HepG2 (cell line): ENCODE measurements around the gene SLC6A7. TPM values are rescaled to one million over a fixed set of nuclear protein-coding genes. Genes with fewer than 3 reads are reported as not detected.

Experiments used
- AHDC1 ChIP-seq: sonication (generic); formaldehyde crosslinking; IDR thresholded peaks from 2 replicates; pipeline ENCODE4 v1.5.1; 2020; ENCODE audit warnings: mild to moderate bottlenecking, missing genetic modification reagents, borderline replicate concordance
- ELF3 ChIP-seq: IDR thresholded peaks from 2 replicates; pipeline ENCODE4 v1.6.1; 2016; ENCODE audit warnings: missing genetic modification reagents, missing compliant biosample characterization
- FUBP1 ChIP-seq: sonication (generic); formaldehyde crosslinking; IDR thresholded peaks from 2 replicates; pipeline ENCODE4 v1.5.1; 2020; ENCODE audit warnings: missing genetic modification reagents, mild to moderate bottlenecking, borderline replicate concordance
- ZBTB38 ChIP-seq: sonication (generic); formaldehyde crosslinking; IDR thresholded peaks from 2 replicates; pipeline ENCODE4 v1.5.1; 2020; ENCODE audit warnings: mild to moderate bottlenecking, missing genetic modification reagents
- ZNF44 ChIP-seq: sonication (generic); formaldehyde crosslinking; IDR thresholded peaks from 2 replicates; pipeline ENCODE4 v1.5.1; 2020; ENCODE audit warnings: mild to moderate bottlenecking, missing genetic modification reagents
- ZNF737 ChIP-seq: sonication (generic); formaldehyde crosslinking; IDR thresholded peaks from 2 replicates; pipeline ENCODE4 v1.5.0; 2020; ENCODE audit warnings: missing genetic modification reagents, mild to moderate bottlenecking, borderline replicate concordance
- polyA plus RNA-seq, 8 experiments: library from polyadenylated mRNA; depleted of rRNA in 3 of 8; stranded (reverse) in 7 of 8; unstranded in 1 of 8; fragments of >200 nt; fragmentation: Illumina TruSeq in 4 of 8; extraction: Trizol in 4 of 8; gene quantifications; 2 replicates each; pipeline versions ENCODE4 v1.2.1 to v1.2.3, GENCODE V29; 2011 to 2016; ENCODE audit warnings: low read depth in 4 of 8, missing spikeins in 1 of 8, mixed read lengths in 1 of 8; ENCODE audit not compliant: insufficient read depth in 1 of 8
- total RNA-seq, 5 experiments: library from RNA; depleted of rRNA; stranded (reverse); fragments of >200 nt; fragmentation: Illumina TruSeq; extraction: Trizol; gene quantifications; 2 replicates each; pipeline ENCODE4 v1.2.3, GENCODE V29; 2016; ENCODE audit warnings: low read depth in 1 of 5

The SLC6A7 gene
- total and polyA plus RNA-seq, 2 of the 13 experiments (the other 11 are each of a cell fraction or from before 2014, with no cell fraction given), result not detected

- TF ChIP-seq ELF3 (CRISPR knock-in tag) (0 out of 2 replicates have a peak, but pooled peaks have one; percentile 11), ZNF44 (CRISPR knock-in tag) (no peak), AHDC1 (CRISPR knock-in tag) (no peak), ZNF737 (CRISPR knock-in tag) (no peak), ZBTB38 (no peak), FUBP1 (CRISPR knock-in tag) (no peak)
Observed at GRCh38 chr5:150163547-150164059, 26.3 kb upstream of the SLC6A7 start (continued).
